Right lobe of liver (tissue), 6 donors: ENCODE data around the gene RTN3. TPM values are rescaled to one million over a fixed set of nuclear protein-coding genes. Genes with fewer than 3 reads are reported as not detected.

ENCODE experiments used
- ATAC-seq, 4 donors: fragments of 200-7000 bp; cut with Tn5 transposase; one replicate each; pipeline ENCODE4 v1.9.1; 2020; ENCODE audit warnings: mild to moderate bottlenecking in 4 of 4, moderate library complexity in 4 of 4
- DNase-seq, 3 donors: peaks; one replicate each; pipeline ENCODE4 v3.0.0-alpha.2; 2020
- H3K27ac ChIP-seq, 3 donors: fragments of 200-600 bp; one replicate each; pipeline ENCODE4 v1.8.0; 2022
- H3K27me3 ChIP-seq, 2 donors: fragments of 200-600 bp; one replicate each; pipeline ENCODE4 v1.8.0; 2022
- H3K36me3 ChIP-seq, 4 donors: fragments of 200-600 bp; sonication (generic) in 1 of 4; one replicate each; pipeline versions ENCODE4 v1.5.1 to v1.8.0; 2017 to 2022; ENCODE audit warnings: control low read depth in 1 of 4
- H3K4me1 ChIP-seq, 4 donors: fragments of 200-600 bp; sonication (generic) in 1 of 4; one replicate each; pipeline versions ENCODE4 v1.5.1 to v1.8.0; 2017 to 2022; ENCODE audit warnings: control low read depth in 1 of 4
- H3K4me3 ChIP-seq, 3 donors: fragments of 200-600 bp; one replicate each; pipeline ENCODE4 v1.8.0; 2022
- H3K9me3 ChIP-seq, 4 donors: fragments of 200-600 bp; sonication (generic) in 1 of 4; one replicate each; pipeline versions ENCODE4 v1.5.1 to v1.8.0; 2017 to 2022; ENCODE audit warnings: control low read depth in 1 of 4
- CTCF ChIP-seq, 4 donors: fragments of 200-600 bp in 3 of 4; fragments of 450-650 bp in 1 of 4; IDR thresholded peaks; one replicate each; pipeline versions ENCODE4 v1.5.1 to v1.8.0; 2016 to 2022; ENCODE audit warnings: antibody characterized with exemption in 4 of 4, mild to moderate bottlenecking in 2 of 4
- POLR2A ChIP-seq: fragments of 450-650 bp; IDR thresholded peaks from one replicate; pipeline ENCODE4 v1.6.1; 2017; ENCODE audit warnings: antibody characterized with exemption, mild to moderate bottlenecking
- WGBS: methylation state at CpG from one replicate; pipeline ENCODE4 v1.1.6; 2018; ENCODE audit warnings: low coverage, low lambda C conversion rate; ENCODE audit not compliant: insufficient coverage; ENCODE audit errors: missing lambda C conversion rate; 5-methylcytosine and 5-hydroxymethylcytosine counted together
- intact Hi-C, 2 donors: fragments of 100-400 bp; cut with DNase I; formaldehyde crosslinking; loops; one replicate each; pipeline versions ENCODE4 v1.11.2 to v1.14.1; 2022
- total RNA-seq, 6 experiments: library from RNA; depleted of rRNA in 2 of 6; stranded (reverse); fragments of >200 nt in 2 of 6; fragmentation: NEBNext Ultra II Directional in 3 of 6; extraction: Animal tissue kit (Norgen Biotek cat#: 25700) in 3 of 6; gene quantifications; one replicate each; pipeline versions ENCODE4 v1.1.0 to v1.2.4, GENCODE V29; 2016 to 2023
- donor health status: DM: no; HTN: yes; CAD: no.
- donor health status: DM: no; HTN: no; CAD: no.
- donor health status: DM: no; HTN: no; CAD: no.
- donor health status: DM: no; HTN: yes; CAD: no.
- donor health status: DM: no; HTN: yes; CAD: no.

Gene RTN3
- total RNA-seq, 6 experiments from 2014 or later, result 47.3 to 70.5 (median 52.9) TPM

DNA sequence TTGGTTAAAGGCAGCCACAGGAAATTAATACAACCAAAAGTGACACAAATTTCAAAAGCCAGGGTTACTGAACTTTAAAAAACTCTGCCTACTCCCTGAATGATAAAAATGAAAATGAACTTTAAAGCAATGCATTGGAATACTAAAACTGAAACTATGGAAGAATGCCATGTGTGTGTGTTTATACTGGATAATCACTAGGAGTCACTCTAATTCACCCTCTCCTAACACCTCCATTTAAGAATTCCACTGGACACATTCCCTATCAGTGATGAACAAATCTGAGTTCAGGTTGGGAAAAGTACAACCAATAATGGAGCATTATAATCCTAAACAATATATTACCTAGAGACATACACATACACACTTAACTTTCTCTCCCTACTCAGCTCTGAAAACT lies 39.6 kb upstream of the RTN3 start:
- TF ChIP-seq POLR2A (no peak), CTCF (IDR thresholded peaks at IDR 0.05) (peak in 3 of 4 donors; percentile 15 to 32 (median 20))
- intact Hi-C loops, result no loop called here
- no peaks in the 10 kb centered on the region for H3K4me1 ChIP-seq
- no peaks in the 10 kb centered on the region for H3K27me3 ChIP-seq
- H3K9me3 ChIP-seq, result no peaks in the 10 kb centered on the region
- ATAC-seq (peak; percentile 39 to 80 (median 59)), DNase-seq (no peak)
- H3K36me3 ChIP-seq, result peaks cover 0 to 54% (median 18%) of the 10 kb centered on the region in 4 donors
- no peak overlapping the region for H3K27ac ChIP-seq
- H3K4me3 ChIP-seq, result no peak overlapping the region

DNA sequence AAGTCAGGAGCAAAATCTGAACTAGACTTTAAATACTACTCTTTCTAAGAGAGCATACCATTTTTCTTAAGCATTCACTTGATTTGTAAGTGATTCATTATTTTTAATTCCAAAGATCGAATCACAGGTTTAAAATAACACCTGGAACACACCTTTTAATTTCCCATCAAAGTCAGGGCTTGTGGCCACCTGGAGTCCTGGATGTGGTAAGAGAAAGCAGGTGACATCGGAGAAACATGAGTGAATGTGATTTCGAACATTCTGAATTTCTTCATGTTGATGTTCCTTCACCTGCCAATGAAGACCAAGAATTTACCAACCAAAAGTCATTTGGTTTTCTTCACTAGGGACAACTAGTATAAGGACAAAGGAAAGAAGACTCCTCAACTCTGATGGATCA lies 38.1 kb upstream of the RTN3 start:
- Histone ChIP-seq H3K4me3 (no peak overlapping the region), H3K36me3 (peaks cover 0 to 64% (median 16%) of the 10 kb centered on the region in 4 donors), H3K4me1 (no peaks in the 10 kb centered on the region), H3K27me3 (no peaks in the 10 kb centered on the region), H3K9me3 (no peaks in the 10 kb centered on the region), H3K27ac (no peak overlapping the region)
- DNase-seq (no peak), ATAC-seq (no peak)
- 95% methylated on average over 3 of the region's 3 CpGs for WGBS
- intact Hi-C loops, result no loop called here
- no peak for TF ChIP-seq POLR2A
- TF ChIP-seq CTCF (IDR thresholded peaks at IDR 0.05), result no peak

GRCh38 chr11:63652671-63653070 lies 28.6 kb upstream of the RTN3 start:
- H3K9me3 ChIP-seq, result no peaks in the 10 kb centered on the region
- TF ChIP-seq CTCF (IDR thresholded peaks at IDR 0.05) (no peak), POLR2A (no peak)
- H3K4me3 ChIP-seq, result no peak overlapping the region
- H3K27me3 ChIP-seq, result no peaks in the 10 kb centered on the region
- 75% methylated on average over 1 of the region's 3 CpGs for WGBS
- intact Hi-C loops, result no loop called here
- H3K27ac ChIP-seq, result no peak overlapping the region
- peaks cover 0 to 22% (median 10%) of the 10 kb centered on the region in 4 donors for H3K36me3 ChIP-seq
- H3K4me1 ChIP-seq, result no peaks in the 10 kb centered on the region
- DNase-seq, result no peak
- no peak for ATAC-seq

DNA sequence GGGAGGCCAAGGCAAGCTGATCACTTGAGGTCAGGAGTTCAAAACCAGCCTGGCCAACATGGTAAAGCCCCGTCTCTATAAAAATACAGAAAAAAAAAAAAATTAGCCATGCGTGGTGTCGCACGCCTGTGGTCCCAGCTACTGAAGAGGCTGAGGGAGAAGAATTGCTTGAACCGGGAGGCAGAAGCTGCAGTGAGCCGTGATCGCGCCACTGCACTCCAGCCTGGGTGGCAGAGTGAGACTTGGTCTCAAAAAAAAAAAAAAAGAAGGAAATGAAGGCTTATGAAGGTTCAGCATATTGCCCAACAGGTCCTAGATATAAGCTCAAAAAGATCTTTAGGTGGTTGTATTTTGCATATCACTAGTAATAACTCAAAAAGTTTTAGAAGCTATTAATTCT lies 20.3 kb upstream of the RTN3 start:
- intact Hi-C loops, result no loop called here
- H3K9me3 ChIP-seq, result no peaks in the 10 kb centered on the region
- H3K4me3 ChIP-seq, result no peak overlapping the region
- no peak for ATAC-seq
- H3K27me3 ChIP-seq, result no peaks in the 10 kb centered on the region
- H3K36me3 ChIP-seq, result peaks cover 0 to 7% (median 0%) of the 10 kb centered on the region in 4 donors
- H3K27ac ChIP-seq, result no peak overlapping the region
- WGBS, result 89% methylated on average over 8 of the region's 8 CpGs
- no peak for DNase-seq
- H3K4me1 ChIP-seq, result no peaks in the 10 kb centered on the region
- TF ChIP-seq CTCF (IDR thresholded peaks at IDR 0.05) (no peak), POLR2A (no peak)

- H3K27me3 ChIP-seq, result no peaks in the 10 kb centered on the region
- H3K4me3 ChIP-seq, result no peak overlapping the region
- no peaks in the 10 kb centered on the region for H3K36me3 ChIP-seq
- H3K27ac ChIP-seq, result no peak overlapping the region
- H3K4me1 ChIP-seq, result peaks cover 0 to 4% (median 1%) of the 10 kb centered on the region in 4 donors
- ATAC-seq (no peak), DNase-seq (no peak)
- TF ChIP-seq CTCF (IDR thresholded peaks at IDR 0.05), result no peak
- TF ChIP-seq POLR2A, result no peak
- 0% methylated on average over 1 of the region's 1 CpG for WGBS
- H3K9me3 ChIP-seq, result no peaks in the 10 kb centered on the region
- intact Hi-C loops, result no loop called here
These were observed 17.5 kb upstream of the RTN3 start for GRCh38 chr11:63663809-63664208.
